Measurements from ENCODE around the gene SF3B2. TPM values are rescaled to one million over a fixed set of nuclear protein-coding genes. Genes with fewer than 3 reads are reported as not detected.
"Not testable (repeated sequence)": the region's sequence is repeated elsewhere in the genome, so short reads cannot be mapped to it uniquely, and the experiment has no call there.

SF3B2 gene
- total and polyA plus RNA-seq, 9 of the 15 experiments (the other 6 are each of a cell fraction or from before 2014, with no cell fraction given) = 58.3 to 248 (median 157) TPM

DNA sequence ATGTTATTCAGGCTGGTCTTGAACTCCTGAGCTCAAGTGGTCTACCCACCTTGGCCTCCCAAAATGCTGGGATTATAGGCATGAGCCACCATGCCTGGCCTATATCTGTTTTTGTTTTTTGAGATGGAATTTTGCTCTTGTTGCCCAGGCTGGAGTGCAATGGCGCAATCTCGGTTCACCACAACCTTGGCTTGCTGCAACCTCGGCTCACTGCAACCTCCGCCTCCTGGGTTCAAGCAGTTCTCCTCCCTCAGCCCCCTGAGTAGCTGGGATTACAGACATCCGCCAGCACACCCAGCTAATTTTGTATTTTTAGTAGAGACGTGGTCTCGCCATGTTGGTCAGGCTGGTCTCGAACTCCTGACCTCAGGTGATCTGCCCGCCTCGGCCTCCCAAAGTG, 47.6 kb downstream of the SF3B2 start:
- H3K36me3 ChIP-seq (ENCODE audit: control insufficient read depth, insufficient read depth, low read length); H2AFZ ChIP-seq (ENCODE audit: low read depth, low read length); H3K9me3 ChIP-seq (replicated peaks; ENCODE audit: control insufficient read depth, insufficient read depth, low read depth, low read length); DNase-seq (ENCODE audit: extremely low read depth in 1 of 4, low spot score in 3 of 4); BruUV-seq (replicated peaks); FAIRE-seq; H3K4me3 ChIP-seq; ATAC-seq; in situ Hi-C loops (cut with MboI); H3K4me1 ChIP-seq (replicated peaks in 1 of 2; ENCODE audit: control insufficient read depth in 2 of 2, insufficient read depth in 2 of 2, low read length in 2 of 2); intact Hi-C loops (cut with micrococcal nuclease); CTCF ChIA-PET (ENCODE audit: low intra/inter-chr PET ratio); H3K79me2 ChIP-seq (ENCODE audit: control insufficient read depth, insufficient read depth, low read length); H4K20me1 ChIP-seq (replicated peaks; ENCODE audit: control insufficient read depth, insufficient read depth, low read length); POLR2A ChIA-PET; H3K27me3 ChIP-seq (ENCODE audit: control insufficient read depth in 2 of 2, insufficient read depth in 2 of 2, low read length in 2 of 2); H3K9ac ChIP-seq (ENCODE audit: insufficient read depth in 1 of 2, low read depth in 2 of 2, low read length in 2 of 2); H3K27ac ChIP-seq (ENCODE audit: extremely low read depth, low read depth, low read length); H3K4me2 ChIP-seq (ENCODE audit: insufficient read depth, low read length); H3K9me1 ChIP-seq (ENCODE audit: control insufficient read depth, insufficient read depth, low read length): not testable (repeated sequence)
- 91% methylated on average over 9 of the region's 10 CpGs for WGBS (ENCODE audit: insufficient coverage, low coverage, missing lambda C conversion rate)

DNA sequence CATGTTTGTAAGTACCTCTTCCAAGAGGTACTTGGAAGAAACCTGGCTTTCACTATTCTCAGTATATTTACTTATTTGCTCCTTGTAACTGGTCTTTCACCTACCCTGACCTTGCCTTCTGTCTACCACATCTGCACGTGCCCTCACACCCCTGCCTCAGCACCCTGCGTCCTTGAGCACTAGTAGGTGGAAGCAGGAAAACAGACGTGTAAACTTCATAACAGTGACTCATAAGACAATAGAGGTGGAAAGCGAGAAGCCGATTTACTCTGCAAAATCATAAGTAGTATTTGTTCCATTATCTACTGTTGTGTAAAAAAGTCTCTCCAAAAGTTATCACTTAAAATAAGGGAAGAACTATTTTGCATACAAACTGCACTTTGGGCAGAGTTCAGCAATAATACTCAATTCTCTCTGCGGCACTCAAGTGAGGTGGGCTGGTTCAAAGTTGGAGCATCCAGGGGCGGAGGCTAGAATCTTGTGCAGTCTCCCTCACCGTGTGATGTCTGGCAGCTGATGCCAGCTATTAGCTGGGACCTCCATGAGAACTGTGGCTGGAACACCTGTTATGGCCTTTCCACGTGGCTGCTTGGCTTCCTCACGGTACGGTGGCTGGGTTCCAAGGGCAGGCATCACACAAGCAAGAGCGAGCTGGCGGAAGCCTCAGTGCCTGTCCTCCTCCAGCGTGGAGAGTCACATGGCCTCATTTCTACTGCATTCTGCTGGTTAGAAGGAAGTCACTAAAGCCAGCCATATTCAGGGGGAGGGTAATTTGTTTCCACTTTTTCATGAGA, 48.3 kb downstream of the SF3B2 start:
- Histone ChIP-seq H3K79me2 (ENCODE audit: control insufficient read depth, insufficient read depth, low read length) (no peaks in the 10 kb centered on the region; the same call in 2 of the 3 replicates), H3K4me2 (ENCODE audit: insufficient read depth, low read length) (no peak overlapping the region), H3K9me1 (ENCODE audit: control insufficient read depth, insufficient read depth, low read length) (no peaks in the 10 kb centered on the region), H3K9me3 (replicated peaks; ENCODE audit: control insufficient read depth, insufficient read depth, low read depth, low read length) (no peaks in the 10 kb centered on the region), H3K27ac (ENCODE audit: extremely low read depth, low read depth, low read length) (no peak overlapping the region), H3K9ac (ENCODE audit: insufficient read depth in 1 of 2, low read depth in 2 of 2, low read length in 2 of 2) (peak overlapping the region in 1 of 2 experiments; percentile 79; a peak in 2 of 4 replicates), H3K27me3 (ENCODE audit: control insufficient read depth in 2 of 2, insufficient read depth in 2 of 2, low read length in 2 of 2) (no peaks in the 10 kb centered on the region), H3K36me3 (ENCODE audit: control insufficient read depth, insufficient read depth, low read length) (no peaks in the 10 kb centered on the region), H3K4me3 (no peak overlapping the region), H2AFZ (ENCODE audit: low read depth, low read length) (peak overlapping the region; percentile 28), H3K4me1 (replicated peaks in 1 of 2; ENCODE audit: control insufficient read depth in 2 of 2, insufficient read depth in 2 of 2, low read length in 2 of 2) (peaks cover 0 to 4% of the 10 kb centered on the region in 2 experiments; a peak in 2 of 5 replicates), H4K20me1 (replicated peaks; ENCODE audit: control insufficient read depth, insufficient read depth, low read length) (no peaks in the 10 kb centered on the region; the same call in 1 of the 2 replicates)
- CTCF ChIA-PET (ENCODE audit: low intra/inter-chr PET ratio) = no interaction called here
- POLR2A ChIA-PET = interaction anchor here (0.6 to 2.0 kb wide), 2 partner anchors 19 to 801 kb away, joined by 3 to 4 read pairs; no protein-coding TSS in a partner anchor
- in situ Hi-C loops (cut with MboI) (no loop called here), intact Hi-C loops (cut with micrococcal nuclease) (no loop called here)
- TF ChIP-seq FOSL1 (tag; conservative IDR thresholded peaks at IDR 0.05) = peak; percentile 51; the same call in 1 of the 2 replicates
- 0 out of 2 replicates have a peak, but pooled peaks have one; percentile 21 for TF ChIP-seq L3MBTL2 (IDR thresholded peaks at IDR 0.05)
- TF ChIP-seq SIX5 (IDR thresholded peaks at IDR 0.05; ENCODE audit: borderline replicate concordance in 1 of 2, insufficient read depth in 1 of 2, low read depth in 1 of 2, low read length in 2 of 2) = no peak
- TF ChIP-seq IRF2 (CRISPR knock-in tag; IDR thresholded peaks at IDR 0.05) = no peak
- TF ChIP-seq ZNF449 (CRISPR knock-in tag; IDR thresholded peaks at IDR 0.05) = no peak
- TF ChIP-seq, protein P1, sequence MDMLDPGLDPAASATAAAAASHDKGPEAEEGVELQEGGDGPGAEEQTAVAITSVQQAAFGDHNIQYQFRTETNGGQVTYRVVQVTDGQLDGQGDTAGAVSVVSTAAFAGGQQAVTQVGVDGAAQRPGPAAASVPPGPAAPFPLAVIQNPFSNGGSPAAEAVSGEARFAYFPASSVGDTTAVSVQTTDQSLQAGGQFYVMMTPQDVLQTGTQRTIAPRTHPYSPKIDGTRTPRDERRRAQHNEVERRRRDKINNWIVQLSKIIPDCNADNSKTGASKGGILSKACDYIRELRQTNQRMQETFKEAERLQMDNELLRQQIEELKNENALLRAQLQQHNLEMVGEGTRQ (CRISPR knock-in tag; IDR thresholded peaks at IDR 0.05) = 0 out of 2 replicates have a peak, but pooled peaks have one; percentile 19
- TF ChIP-seq USF1 (CRISPR knock-in tag; IDR thresholded peaks at IDR 0.05) = 0 out of 2 replicates have a peak, but pooled peaks have one; percentile 25
- TF ChIP-seq RBM15 (IDR thresholded peaks at IDR 0.05; ENCODE audit: insufficient read depth, low read length) = no peak
- FAIRE-seq (no peak), DNase-seq (ENCODE audit: extremely low read depth in 1 of 4, low spot score in 3 of 4) (no peak), ATAC-seq (peak; percentile 48; the same call in 2 of the 3 replicates)
- no TSS peak for BruUV-seq (replicated peaks)
- 62% methylated on average over 14 of the region's 14 CpGs for WGBS (ENCODE audit: insufficient coverage, low coverage, missing lambda C conversion rate)

All from K562 (cell line).